HG03108 (cell line): ENCODE data around the gene CACNA1B.
"Not testable (repeated sequence)": the region's sequence is repeated elsewhere in the genome, so short reads cannot be mapped to it uniquely, and the experiment has no call there.

Experiments used
- ATAC-seq: cut with Tn5 transposase; IDR thresholded peaks from one replicate; pipeline ENCODE4 v1.9.1; 2021; ENCODE audit warnings: moderate library complexity; ENCODE audit not compliant: unreplicated experiment

CACNA1B gene

GRCh38 chr9:138010861-138011260 is 133.3 kb downstream of the CACNA1B start:
- no peak for ATAC-seq

- no peak for ATAC-seq
Measured at GRCh38 chr9:138011951-138012500, 134.4 kb downstream of the CACNA1B start.

GRCh38 chr9:138013273-138013672 is 135.7 kb downstream of the CACNA1B start:
- ATAC-seq: no peak

DNA sequence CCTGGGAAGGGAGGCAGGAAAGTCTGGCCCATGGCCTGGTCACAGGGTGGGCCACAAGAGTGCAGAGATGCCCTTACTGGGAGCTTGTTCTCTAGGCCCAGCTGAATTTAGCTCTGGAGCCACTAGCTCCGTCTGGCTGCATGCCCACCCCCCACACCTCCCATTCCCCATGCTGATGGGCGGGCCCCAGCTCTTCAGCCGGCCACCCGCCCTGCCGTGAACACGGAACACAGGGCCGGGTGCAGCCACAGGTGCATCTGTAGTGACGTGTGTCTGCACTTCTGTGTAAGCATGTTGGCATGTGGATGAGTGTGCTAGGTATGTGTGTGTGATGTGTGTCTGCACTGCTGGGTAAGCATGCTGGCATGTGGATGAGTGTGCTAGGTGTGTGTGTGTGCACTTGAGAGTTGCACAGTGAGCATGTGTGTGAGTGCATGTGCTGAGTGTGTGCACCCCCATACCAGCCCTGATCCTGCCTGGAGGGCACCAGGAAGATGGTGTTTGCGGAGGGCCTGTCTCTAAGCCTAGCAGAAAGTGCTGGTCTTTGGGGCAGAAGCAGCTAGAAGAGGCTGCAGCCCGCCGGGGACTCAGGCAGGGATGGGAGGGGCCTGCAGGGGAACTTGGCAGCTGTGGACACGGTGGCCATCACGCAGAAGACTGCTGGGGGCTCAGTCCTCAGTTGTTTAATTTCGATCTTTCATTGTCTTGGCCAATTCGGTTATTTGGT is 136.4 kb downstream of the CACNA1B start:
- ATAC-seq: no peak

- no peak for ATAC-seq
Measured at GRCh38 chr9:138014563-138014945, 137.0 kb downstream of the CACNA1B start.

GRCh38 chr9:138015021-138015829 is 137.6 kb downstream of the CACNA1B start:
- no peak for ATAC-seq

- ATAC-seq: no peak
Measured at GRCh38 chr9:138016406-138017187, 139.0 kb downstream of the CACNA1B start.

- ATAC-seq: no peak
Measured at GRCh38 chr9:138017200-138017599, 139.6 kb downstream of the CACNA1B start.

- not testable (repeated sequence) for ATAC-seq
Measured at GRCh38 chr9:138019514-138019913, 141.9 kb downstream of the CACNA1B start.

GRCh38 chr9:138020120-138020794 is 142.7 kb downstream of the CACNA1B start:
- ATAC-seq: no peak

DNA sequence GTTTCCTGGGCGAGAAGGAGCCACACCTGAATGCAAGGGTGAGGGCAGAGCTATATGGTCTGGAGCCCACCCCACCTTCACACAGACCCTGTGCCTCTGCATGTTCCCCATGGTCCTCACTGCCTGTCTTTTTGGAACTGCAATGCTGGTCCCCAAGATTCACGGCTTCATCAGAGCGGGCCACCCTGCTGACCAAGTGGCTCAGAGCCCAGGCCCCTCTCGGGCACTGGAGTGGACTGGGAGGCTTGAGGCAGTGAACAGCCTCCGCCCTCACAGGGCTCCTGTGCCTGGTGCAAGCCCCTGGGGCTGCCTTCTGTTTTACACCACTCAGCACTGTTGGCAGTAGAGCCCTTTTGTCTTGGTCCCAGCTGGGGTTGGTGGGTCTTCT is 143.2 kb downstream of the CACNA1B start:
- ATAC-seq: no peak

GRCh38 chr9:138021251-138022056 is 143.9 kb downstream of the CACNA1B start:
- no peak for ATAC-seq

DNA sequence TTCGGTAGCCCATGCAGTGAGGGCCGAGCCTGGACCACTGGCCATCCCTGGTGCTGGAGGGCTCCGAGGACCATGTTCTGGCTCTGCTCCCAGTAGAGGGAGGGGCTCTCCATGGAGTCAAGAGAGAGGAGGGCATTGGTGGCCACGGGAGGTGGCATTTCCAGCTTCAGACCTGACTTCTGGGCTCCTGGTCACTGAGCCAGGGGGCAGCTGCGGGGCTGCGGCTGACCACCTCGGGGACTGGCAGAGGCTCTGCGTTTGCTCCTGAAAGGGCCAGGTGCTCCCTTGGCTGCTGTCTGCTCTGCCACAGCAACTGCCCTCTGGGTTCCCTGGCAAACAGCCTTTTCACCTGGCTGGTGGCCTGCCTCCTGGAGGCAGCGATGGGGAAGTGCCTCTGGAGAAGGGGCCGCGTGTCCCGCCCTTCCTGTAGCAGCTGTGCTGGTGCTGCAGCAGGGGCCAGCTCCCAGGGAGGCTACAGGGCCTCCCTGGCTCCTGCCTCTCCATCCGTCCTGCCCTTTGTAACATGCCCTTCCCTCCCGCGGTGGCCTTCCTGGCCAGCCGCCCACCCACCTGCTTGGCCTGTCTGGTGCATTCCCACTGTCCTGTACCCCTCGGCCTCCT is 144.6 kb downstream of the CACNA1B start:
- no peak for ATAC-seq

DNA sequence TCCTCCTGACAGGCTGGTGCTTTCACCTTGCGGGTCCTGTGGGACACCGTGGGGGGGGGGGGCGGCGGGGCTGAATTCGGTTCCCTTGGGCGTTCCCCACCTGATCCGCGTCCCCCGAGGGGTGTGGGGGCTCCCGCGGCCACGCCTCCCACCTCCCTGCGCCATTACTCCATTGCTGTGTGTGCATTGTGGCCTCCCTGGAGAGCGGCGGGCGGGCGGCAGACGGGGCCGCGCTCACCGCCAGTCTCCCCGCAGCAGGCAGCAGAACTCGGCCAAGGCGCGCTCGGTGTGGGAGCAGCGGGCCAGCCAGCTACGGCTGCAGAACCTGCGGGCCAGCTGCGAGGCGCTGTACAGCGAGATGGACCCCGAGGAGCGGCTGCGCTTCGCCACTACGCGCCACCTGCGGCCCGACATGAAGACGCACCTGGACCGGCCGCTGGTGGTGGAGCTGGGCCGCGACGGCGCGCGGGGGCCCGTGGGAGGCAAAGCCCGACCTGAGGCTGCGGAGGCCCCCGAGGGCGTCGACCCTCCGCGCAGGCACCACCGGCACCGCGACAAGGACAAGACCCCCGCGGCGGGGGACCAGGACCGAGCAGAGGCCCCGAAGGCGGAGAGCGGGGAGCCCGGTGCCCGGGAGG is 145.3 kb downstream of the CACNA1B start:
- no peak for ATAC-seq

DNA sequence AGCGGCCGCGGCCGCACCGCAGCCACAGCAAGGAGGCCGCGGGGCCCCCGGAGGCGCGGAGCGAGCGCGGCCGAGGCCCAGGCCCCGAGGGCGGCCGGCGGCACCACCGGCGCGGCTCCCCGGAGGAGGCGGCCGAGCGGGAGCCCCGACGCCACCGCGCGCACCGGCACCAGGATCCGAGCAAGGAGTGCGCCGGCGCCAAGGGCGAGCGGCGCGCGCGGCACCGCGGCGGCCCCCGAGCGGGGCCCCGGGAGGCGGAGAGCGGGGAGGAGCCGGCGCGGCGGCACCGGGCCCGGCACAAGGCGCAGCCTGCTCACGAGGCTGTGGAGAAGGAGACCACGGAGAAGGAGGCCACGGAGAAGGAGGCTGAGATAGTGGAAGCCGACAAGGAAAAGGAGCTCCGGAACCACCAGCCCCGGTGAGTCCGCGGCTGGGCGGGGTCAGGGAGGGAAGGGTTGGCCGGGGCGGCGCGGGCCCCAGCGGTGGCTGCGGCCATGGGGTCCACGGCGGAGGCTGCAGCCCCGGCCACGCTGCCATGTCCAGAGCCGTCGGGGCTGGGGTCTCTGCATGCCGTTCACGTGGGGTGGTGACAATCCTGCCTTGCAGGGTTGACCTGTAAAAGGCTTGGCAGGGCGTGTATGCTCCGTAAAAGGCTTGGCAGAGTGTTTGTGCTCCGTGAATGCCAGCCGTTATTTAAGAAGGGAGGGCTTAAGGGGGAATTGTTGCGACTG is 146.0 kb downstream of the CACNA1B start:
- ATAC-seq: no peak

DNA sequence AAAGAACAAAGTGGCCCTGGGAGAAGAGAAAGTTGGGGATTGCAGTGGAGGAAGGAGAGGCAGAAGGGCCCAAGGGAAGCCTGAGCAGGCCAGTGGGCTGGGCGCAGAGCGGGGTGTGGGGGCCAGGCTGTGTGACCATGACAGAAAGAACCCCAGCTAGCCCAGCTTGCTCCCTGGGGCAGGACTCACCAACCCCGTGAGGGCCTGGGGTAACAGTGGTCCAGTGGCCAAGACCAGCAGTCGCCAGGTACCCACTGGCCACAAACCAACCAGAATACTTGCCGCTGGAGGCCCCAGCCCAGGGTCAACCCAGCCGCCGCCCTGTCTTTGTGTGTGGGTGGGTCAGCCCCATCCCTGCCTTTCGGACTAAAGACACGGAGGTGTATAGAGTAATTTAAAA is 146.5 kb downstream of the CACNA1B start:
- no peak for ATAC-seq

DNA sequence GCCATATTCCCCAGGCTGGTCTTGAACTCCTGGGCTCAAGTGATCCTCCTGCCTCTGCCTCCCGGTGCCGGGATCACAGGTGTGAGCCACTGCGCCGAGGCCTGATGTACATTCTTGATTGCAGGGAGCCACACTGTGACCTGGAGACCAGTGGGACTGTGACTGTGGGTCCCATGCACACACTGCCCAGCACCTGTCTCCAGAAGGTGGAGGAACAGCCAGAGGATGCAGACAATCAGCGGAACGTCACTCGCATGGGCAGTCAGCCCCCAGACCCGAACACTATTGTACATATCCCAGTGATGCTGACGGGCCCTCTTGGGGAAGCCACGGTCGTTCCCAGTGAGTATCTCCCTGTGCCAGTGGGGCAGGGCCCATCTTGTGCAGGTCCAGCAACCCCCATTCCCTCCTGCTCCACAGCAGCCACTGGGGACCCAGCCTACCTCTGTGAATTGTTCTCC is 147.3 kb downstream of the CACNA1B start:
- no peak for ATAC-seq

- ATAC-seq: no peak
Measured at GRCh38 chr9:138025417-138025816, 147.8 kb downstream of the CACNA1B start.
